COR-L47 (cell line): ENCODE results near the gene SH2B2.
A peak's percentile ranks its signal among the peaks of the same experiment; 100 is the strongest.

Experiments
- DNase-seq: peaks from one replicate; lab custom pipeline; 2025; lab: John Stamatoyannopoulos, UW

SH2B2 gene

DNA sequence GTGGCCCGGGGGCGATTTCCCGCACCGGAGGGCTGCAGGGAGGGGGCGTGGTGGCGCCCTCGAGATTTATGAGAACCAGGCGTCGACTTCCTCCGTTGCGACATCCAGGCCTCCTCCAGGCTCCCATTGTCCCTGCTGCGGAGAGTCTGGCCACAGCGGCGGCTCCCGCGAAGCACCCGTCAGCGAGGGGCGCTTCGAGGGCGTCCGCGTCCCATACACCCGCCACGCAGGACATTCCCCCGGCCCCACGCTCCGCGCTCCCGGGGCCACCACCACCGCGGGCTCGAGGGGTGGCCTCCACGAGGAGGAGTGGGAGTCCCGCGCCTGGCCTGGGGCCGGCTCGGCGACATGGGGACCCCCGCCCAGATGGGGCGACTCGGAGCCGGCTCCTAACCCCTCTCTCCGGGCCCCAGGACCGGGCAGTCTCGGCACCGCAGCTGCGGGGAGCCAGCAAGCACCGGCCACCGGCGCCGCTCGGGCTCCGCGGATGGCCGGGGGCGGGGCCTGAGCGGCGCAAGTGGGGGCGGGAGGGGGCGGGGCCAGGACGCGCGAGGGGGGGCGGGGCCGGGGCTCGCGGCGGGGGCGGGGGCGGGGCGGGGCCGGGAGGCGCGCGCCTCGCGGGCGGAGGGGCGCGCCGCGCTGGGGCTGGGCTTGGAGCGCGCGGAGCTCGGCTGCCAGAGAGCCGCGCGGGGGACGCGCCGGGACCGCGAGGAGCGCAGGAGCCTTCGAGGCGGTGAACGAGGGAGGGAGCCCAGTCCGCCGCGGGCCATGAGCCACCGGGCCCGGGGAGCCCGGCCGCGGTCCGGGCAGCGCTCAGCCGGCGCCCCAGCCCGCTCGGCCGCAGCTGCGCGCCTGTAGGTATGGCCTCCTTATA lies at the start of gene SH2B2:
SH2B2 (plus strand) TSS at position 632 of the 874 bp plus-strand sequence. CDS start 13,683 bp downstream, outside the sequence.
- DNase-seq = peak; percentile 47

- no peak for DNase-seq
These were observed 47.4 kb upstream of the SH2B2 start for GRCh38 chr7:102239206-102239820.

DNA sequence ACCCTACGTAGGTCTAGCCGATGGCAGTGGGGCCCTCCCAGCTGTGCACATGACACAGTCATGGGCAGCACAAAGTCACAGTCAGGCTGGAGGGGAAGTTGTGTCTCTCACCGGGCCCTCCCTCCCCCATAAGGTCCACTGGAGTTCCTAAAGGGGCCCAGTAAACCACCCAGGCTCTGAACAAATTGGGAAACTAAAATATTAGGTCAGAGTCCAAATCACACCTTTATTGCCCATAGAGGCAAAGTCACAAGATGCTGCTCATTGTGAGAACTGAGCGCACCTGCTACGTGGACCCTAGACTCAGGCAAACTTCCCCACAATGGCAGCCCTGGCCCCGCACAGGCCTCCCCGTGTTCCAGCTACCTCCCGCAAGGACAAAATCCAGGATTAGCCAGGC lies 45.2 kb upstream of the SH2B2 start:
- no peak for DNase-seq

DNA sequence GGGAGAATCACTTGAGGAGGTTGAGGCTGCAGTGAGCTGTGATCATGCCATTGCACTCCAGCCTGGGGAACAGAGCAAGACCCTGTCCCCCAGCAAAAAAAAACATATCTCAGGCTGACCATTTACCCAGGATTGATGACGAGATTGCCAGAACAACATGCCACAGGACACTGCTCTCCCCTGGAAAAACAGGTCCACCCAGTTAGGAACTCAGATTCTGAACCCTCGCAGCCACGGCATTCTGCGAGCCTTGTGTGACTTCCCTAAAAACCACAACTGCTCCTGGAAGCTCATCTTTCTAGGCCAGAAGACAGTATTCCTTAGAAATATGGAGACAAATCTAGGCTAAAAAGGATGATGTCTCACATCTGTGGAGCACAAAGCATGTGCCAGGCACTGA lies 42.1 kb upstream of the SH2B2 start:
- DNase-seq = no peak

- no peak for DNase-seq
These were observed 38.6 kb upstream of the SH2B2 start for GRCh38 chr7:102248081-102248455.

DNA sequence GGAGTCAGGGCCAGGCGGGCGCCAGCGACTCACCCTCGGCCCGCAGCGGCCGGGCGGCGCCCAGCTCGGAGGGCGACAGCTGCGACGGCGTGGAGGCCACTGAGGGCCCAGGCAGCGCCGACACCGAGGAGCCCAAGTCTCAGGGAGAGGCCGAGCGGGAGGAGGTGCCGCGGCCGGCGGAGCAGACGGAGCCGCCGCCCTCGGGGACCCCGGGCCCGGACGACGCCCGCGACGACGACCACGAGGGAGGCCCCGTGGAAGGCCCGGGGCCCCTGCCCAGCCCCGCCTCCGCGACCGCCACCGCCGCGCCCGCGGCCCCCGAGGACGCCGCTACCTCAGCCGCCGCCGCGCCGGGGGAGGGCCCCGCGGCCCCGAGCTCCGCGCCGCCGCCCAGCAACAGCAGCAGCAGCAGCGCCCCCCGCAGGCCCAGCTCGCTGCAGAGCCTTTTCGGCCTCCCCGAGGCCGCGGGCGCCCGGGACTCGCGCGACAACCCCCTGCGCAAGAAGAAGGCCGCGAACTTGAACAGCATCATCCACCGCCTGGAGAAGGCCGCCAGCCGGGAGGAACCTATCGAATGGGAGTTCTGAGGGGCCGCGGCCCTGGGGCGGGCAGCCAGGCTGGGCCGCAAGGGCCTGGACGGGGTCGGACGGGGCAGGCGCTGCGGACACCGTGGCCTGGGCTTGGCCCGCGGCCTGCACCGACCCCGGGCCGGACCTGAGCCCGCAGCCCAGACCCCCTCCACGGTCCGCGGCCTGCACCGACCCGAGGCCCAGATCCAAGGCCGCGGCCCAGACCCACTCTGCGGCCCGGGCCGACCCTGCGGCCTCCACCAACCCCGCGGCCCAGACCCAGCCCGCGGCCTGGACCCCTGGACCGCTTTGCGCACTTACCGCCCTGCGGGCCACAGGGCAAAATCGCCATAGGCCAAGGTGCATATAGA lies 37.9 kb upstream of the SH2B2 start:
- no peak for DNase-seq

DNA sequence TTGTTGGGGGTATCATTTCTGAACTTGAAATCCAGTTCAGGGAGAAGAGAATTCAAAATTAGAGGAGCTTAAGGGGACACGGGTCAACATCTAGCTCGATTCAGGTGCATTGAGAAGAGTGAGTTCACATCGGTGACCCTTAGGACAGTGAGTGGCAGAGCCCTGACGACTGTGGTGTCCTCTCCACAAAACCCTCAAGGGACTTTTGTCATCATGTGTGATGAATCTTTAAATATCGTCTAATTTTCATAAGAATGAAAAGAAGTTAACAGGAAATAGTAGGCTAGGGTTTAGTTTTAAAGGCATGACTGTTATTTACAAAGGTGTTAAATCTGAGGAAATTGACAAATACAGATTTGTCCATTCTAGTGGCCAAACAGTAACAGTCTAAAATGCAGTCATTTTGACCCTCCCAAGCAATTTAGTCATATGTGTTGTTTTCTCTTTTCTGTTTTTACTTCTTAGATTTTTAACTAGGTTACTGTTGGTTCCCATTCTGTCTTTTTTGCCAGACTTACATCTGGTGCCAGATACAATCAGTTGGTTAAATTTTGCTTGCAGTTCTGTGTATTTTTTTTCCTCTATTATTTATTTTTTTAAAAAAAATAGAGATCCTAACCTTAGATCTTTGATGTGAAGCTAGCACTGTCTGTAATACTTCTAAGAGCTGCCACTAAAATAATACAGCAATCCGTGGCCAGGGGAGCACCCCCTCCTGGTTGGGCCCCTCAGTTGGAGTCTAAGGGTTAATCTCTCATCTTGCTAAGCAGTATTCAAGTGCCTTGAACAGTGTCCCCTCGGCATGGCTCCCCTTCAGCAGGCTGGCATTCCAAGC lies 34.9 kb upstream of the SH2B2 start:
- no peak for DNase-seq

GRCh38 chr7:102252366-102252982 lies 34.2 kb upstream of the SH2B2 start:
- no peak for DNase-seq

- no peak for DNase-seq
These were observed 33.3 kb upstream of the SH2B2 start for GRCh38 chr7:102253066-102253972.

- no peak for DNase-seq
These were observed 32.7 kb upstream of the SH2B2 start for GRCh38 chr7:102253973-102254370.

DNA sequence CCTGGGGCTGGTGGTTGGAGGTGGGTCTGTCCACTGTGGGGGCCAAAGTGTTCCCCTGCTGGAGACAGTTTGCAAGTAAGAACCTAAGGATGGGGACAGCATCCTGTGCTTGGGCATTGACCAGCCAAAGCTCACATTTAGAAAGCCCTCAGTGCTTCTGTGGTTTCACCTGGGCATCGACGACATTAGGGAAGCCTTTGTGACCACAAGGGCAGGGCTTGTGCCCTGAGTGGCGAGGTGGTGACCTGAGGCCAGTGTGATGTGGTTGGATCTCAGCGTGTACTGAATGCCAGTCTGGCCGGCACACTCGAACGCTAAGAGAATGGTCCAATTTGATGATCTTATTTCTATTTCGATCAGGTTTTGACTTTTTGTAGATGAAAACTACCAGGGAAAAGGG lies 32.1 kb upstream of the SH2B2 start:
- DNase-seq = no peak

DNA sequence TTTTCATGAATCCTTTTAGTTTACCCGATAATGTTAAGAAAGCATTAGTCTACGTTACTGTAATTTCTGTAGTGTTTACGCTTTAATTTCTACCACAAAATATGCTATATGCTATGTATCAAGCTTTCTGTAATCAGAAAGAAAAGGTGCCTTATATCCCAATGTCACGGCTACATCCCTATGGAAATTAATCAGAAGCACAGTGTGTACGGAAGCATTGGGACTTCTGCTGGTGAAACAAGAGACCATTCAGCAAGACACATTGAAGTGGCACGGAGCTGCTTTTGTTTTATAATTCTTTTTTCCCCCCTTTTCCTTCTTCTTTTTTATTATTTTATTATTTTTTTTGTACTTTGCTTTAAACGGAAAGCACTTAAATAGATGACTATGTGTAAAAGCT lies 31.2 kb upstream of the SH2B2 start:
- no peak for DNase-seq

DNA sequence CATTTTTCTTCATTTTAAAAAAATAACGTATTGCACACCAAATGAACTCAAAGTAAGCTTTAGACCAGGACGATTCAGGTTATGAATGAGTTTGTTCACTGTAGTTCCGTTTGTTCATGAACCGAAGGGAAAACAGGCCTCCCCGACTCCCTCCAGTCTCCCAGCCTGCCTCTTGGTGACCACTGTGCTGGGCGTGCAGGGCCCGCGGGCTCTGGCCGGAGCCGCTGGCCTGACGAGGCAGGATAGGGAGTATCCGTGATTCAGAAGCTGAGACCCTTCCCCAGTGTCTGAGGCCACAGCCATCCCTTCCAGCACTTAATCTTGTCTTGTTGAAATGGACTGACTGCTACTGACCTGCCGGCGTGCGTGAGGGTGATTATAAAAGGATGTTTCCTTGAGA lies 30.8 kb upstream of the SH2B2 start:
- DNase-seq = no peak

DNA sequence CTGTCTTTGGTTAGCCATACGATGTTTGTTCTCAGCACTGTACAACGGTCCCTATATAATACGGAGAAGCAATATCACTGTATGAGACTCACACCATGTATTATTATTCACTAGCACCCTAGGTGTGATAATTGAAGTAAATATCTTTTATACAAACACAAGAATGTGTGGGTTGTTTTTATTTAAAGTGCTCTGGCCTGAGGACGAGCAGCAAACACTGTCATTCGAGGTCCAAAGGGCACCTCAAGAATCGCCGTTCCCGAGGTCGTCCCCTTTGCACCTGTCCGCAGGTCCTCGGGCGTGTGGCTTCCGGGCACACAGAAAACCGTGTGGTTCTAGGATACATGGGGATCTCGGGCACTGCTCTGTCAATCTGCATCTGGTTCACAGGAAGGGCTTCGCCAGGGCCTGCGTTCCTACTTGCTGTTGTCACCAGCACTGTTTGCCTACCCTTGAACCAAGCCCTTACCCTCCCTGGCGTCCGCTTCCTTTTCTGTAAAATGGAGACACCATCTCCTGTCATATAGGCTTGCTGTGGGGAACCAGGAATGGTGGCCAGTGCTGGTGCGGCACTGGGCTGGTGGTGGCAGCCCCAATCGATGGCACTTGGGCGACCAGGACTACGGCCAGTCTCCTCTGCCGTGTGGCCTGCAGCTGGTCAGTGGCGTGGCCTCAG lies 28.5 kb upstream of the SH2B2 start:
- DNase-seq = no peak

GRCh38 chr7:102258749-102259107 lies 27.9 kb upstream of the SH2B2 start:
- DNase-seq = no peak

- DNase-seq = no peak
These were observed 25.8 kb upstream of the SH2B2 start for GRCh38 chr7:102260856-102261255.

GRCh38 chr7:102261451-102261850 lies 25.2 kb upstream of the SH2B2 start:
- DNase-seq = no peak

- DNase-seq = no peak
These were observed 24.1 kb upstream of the SH2B2 start for GRCh38 chr7:102262546-102262945.

- DNase-seq = no peak
These were observed 22.2 kb upstream of the SH2B2 start for GRCh38 chr7:102264367-102264891.
